ENCODE results near the gene RFX2.

- no peak for TF ChIP-seq ZNF274 (IDR thresholded peaks at IDR 0.05; ENCODE audit: low read depth, low read length)
- TF ChIP-seq YY1 (IDR thresholded peaks at IDR 0.05; ENCODE audit: insufficient read depth, insufficient read length) = no peak
- TF ChIP-seq SUZ12 (IDR thresholded peaks at IDR 0.05; ENCODE audit: extremely low read depth, insufficient read depth, insufficient read length) = no peak
Observed at GRCh38 chr19:6127716-6128335, 17.5 kb upstream of the RFX2 start.

Data from NT2/D1 (cell line).